ENCODE measurements around the gene CLCN6. TPM values are rescaled to one million over a fixed set of nuclear protein-coding genes. Genes with fewer than 3 reads are reported as not detected.

The CLCN6 gene
- total RNA-seq, 1 donor from 2014 or later: 18.6 TPM

GRCh38 chr1:11874258-11874562 lies 68.2 kb downstream of the CLCN6 start:
- DNase-seq (ENCODE audit: low spot score in 2 of 2): no peak
- no peak for TF ChIP-seq CTCF (IDR thresholded peaks at IDR 0.05)
- intact Hi-C loops (cut with DNase I): no loop called here
- Histone ChIP-seq H3K27me3 (no peaks in the 10 kb centered on the region), H3K9me3 (no peaks in the 10 kb centered on the region), H3K36me3 (no peaks in the 10 kb centered on the region), H3K4me1 (no peaks in the 10 kb centered on the region), H3K4me3 (no peak overlapping the region), H3K27ac (no peak overlapping the region)

GRCh38 chr1:11874624-11875023 lies 68.6 kb downstream of the CLCN6 start:
- Histone ChIP-seq H3K27me3 (no peaks in the 10 kb centered on the region), H3K4me1 (no peaks in the 10 kb centered on the region), H3K9me3 (no peaks in the 10 kb centered on the region), H3K27ac (no peak overlapping the region), H3K4me3 (no peak overlapping the region), H3K36me3 (no peaks in the 10 kb centered on the region)
- DNase-seq (ENCODE audit: low spot score in 2 of 2): no peak
- no peak for TF ChIP-seq CTCF (IDR thresholded peaks at IDR 0.05)
- intact Hi-C loops (cut with DNase I): no loop called here

GRCh38 chr1:11875094-11875493 lies 69.1 kb downstream of the CLCN6 start:
- no peak overlapping the region for H3K27ac ChIP-seq
- intact Hi-C loops (cut with DNase I): no loop called here
- H3K4me1 ChIP-seq: no peaks in the 10 kb centered on the region
- TF ChIP-seq CTCF (IDR thresholded peaks at IDR 0.05): no peak
- H3K4me3 ChIP-seq: no peak overlapping the region
- no peak for DNase-seq (ENCODE audit: low spot score in 2 of 2)
- no peaks in the 10 kb centered on the region for H3K27me3 ChIP-seq
- no peaks in the 10 kb centered on the region for H3K36me3 ChIP-seq
- H3K9me3 ChIP-seq: no peaks in the 10 kb centered on the region

GRCh38 chr1:11877074-11877473 lies 71.1 kb downstream of the CLCN6 start:
- Histone ChIP-seq H3K9me3 (no peaks in the 10 kb centered on the region), H3K4me1 (no peaks in the 10 kb centered on the region), H3K27me3 (no peaks in the 10 kb centered on the region), H3K36me3 (no peaks in the 10 kb centered on the region), H3K4me3 (no peak overlapping the region), H3K27ac (no peak overlapping the region)
- DNase-seq (ENCODE audit: low spot score in 2 of 2): no peak
- TF ChIP-seq CTCF (IDR thresholded peaks at IDR 0.05): no peak
- intact Hi-C loops (cut with DNase I): no loop called here

GRCh38 chr1:11878081-11878890 lies 72.3 kb downstream of the CLCN6 start:
- DNase-seq (ENCODE audit: low spot score in 2 of 2): no peak
- no peaks in the 10 kb centered on the region for H3K9me3 ChIP-seq
- H3K27ac ChIP-seq: no peak overlapping the region
- no peaks in the 10 kb centered on the region for H3K4me1 ChIP-seq
- intact Hi-C loops (cut with DNase I): no loop called here
- no peak for TF ChIP-seq CTCF (IDR thresholded peaks at IDR 0.05)
- H3K36me3 ChIP-seq: no peaks in the 10 kb centered on the region
- H3K27me3 ChIP-seq: no peaks in the 10 kb centered on the region
- H3K4me3 ChIP-seq: no peak overlapping the region

DNA sequence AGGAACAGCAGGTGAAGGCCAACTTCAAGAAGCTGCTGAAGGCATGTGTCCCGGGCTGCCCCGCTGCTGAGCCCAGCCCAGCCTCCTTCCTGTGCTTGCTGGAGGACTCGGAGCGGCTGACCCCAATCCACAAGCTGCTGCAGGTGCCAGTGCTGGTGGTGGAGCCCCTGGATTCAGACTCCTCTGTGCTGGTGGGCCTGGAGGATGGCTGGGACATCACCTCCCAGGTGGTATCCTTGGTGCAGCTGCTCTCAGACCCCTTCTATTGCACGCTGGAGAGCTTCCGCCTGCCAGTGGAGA lies 72.8 kb downstream of the CLCN6 start:
- DNase-seq (ENCODE audit: low spot score in 2 of 2): no peak
- H3K27me3 ChIP-seq: no peaks in the 10 kb centered on the region
- no peak overlapping the region for H3K4me3 ChIP-seq
- no peaks in the 10 kb centered on the region for H3K4me1 ChIP-seq
- no peak overlapping the region for H3K27ac ChIP-seq
- H3K9me3 ChIP-seq: no peaks in the 10 kb centered on the region
- no peaks in the 10 kb centered on the region for H3K36me3 ChIP-seq
- intact Hi-C loops (cut with DNase I): no loop called here
- TF ChIP-seq CTCF (IDR thresholded peaks at IDR 0.05): no peak

All from ascending aorta (tissue), 2 donors.